Suprapubic skin (tissue), 4 donors: ENCODE results near the gene SNRPF. TPM values are rescaled to one million over a fixed set of nuclear protein-coding genes. Genes with fewer than 3 reads are reported as not detected.

Source experiments
- DNase-seq, 2 donors: peaks; one replicate each; pipeline ENCODE4 v3.0.0-alpha.2; 2019; ENCODE audit warnings: low spot score in 2 of 2
- H3K27ac ChIP-seq: fragments of 200-600 bp; sonication (generic); one replicate; pipeline ENCODE4 v1.5.1; 2019
- H3K27me3 ChIP-seq: fragments of 200-600 bp; sonication (generic); one replicate; pipeline ENCODE4 v1.5.1; 2019
- H3K36me3 ChIP-seq: fragments of 200-600 bp; sonication (generic); one replicate; pipeline ENCODE4 v1.5.1; 2019
- H3K4me1 ChIP-seq: fragments of 200-600 bp; sonication (generic); one replicate; pipeline ENCODE4 v1.5.1; 2019
- H3K4me3 ChIP-seq: fragments of 200-600 bp; sonication (generic); one replicate; pipeline ENCODE4 v1.5.1; 2019; ENCODE audit warnings: mild to moderate bottlenecking
- H3K9me3 ChIP-seq: fragments of 200-600 bp; sonication (generic); one replicate; pipeline ENCODE4 v1.5.1; 2019
- CTCF ChIP-seq, 2 donors: fragments of 200-600 bp in 1 of 2; fragments of 450-650 bp in 1 of 2; sonication (generic) in 1 of 2; IDR thresholded peaks; one replicate each; pipeline ENCODE4 v1.5.1; 2016 to 2019; ENCODE audit warnings: antibody characterized with exemption in 2 of 2, mild to moderate bottlenecking in 1 of 2, moderate library complexity in 1 of 2
- EP300 ChIP-seq: sonication (generic); formaldehyde crosslinking; IDR thresholded peaks from one replicate; pipeline ENCODE4 v1.6.1; 2017; ENCODE audit warnings: antibody characterized with exemption
- POLR2A ChIP-seq, 2 donors: fragments of 450-650 bp; IDR thresholded peaks; one replicate each; pipeline ENCODE4 v1.6.1; 2017; ENCODE audit warnings: antibody characterized with exemption in 2 of 2, mild to moderate bottlenecking in 2 of 2, moderate library complexity in 2 of 2
- POLR2AphosphoS5 ChIP-seq, 3 donors: sonication (generic); formaldehyde crosslinking; IDR thresholded peaks; one replicate each; pipeline ENCODE4 v1.6.1; 2017; ENCODE audit warnings: antibody characterized with exemption in 3 of 3
- WGBS: methylation state at CpG from one replicate; pipeline ENCODE4 v1.1.5; 2018; 5-methylcytosine and 5-hydroxymethylcytosine counted together
- total RNA-seq, 4 donors: library from RNA; depleted of rRNA; stranded (reverse); fragments of >200 nt; gene quantifications; one replicate each; pipeline ENCODE4 v1.1.0, GENCODE V29; 2016

SNRPF gene
- total RNA-seq, 4 donors from 2014 or later, result 3.7 to 10.1 (median 7.6) TPM

DNA sequence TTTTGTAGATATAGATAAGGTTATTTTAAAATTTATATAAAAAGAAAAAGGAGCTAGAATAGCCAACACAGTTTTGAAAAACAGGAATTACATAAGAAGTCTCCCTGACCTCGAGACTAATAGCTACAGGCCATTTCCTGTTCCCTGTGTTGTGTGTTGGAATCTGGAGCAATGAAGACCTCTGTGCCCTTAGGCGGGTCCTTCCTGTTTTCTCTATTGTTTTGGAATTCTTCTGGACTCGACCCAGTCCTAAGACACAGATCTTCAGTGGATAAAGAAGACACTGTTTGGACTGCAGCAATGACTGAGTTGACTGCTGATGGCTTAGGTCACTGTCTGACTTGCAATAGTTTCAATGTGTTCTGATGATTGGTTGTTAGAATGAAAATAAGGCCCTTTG, 26.2 kb downstream of the SNRPF start:
- no peak overlapping the region for H3K4me3 ChIP-seq
- no peak for TF ChIP-seq EP300
- TF ChIP-seq POLR2A (IDR thresholded peaks at IDR 0.05), result no peak
- no peak for TF ChIP-seq POLR2AphosphoS5 (IDR thresholded peaks at IDR 0.05)
- no peak for TF ChIP-seq CTCF (IDR thresholded peaks at IDR 0.05)
- no peak for DNase-seq
- no peaks in the 10 kb centered on the region for H3K36me3 ChIP-seq
- no peaks in the 10 kb centered on the region for H3K27me3 ChIP-seq
- H3K4me1 ChIP-seq, result no peaks in the 10 kb centered on the region
- WGBS, result 36% methylated on average over 3 of the region's 3 CpGs
- no peaks in the 10 kb centered on the region for H3K9me3 ChIP-seq
- H3K27ac ChIP-seq, result no peak overlapping the region

DNA sequence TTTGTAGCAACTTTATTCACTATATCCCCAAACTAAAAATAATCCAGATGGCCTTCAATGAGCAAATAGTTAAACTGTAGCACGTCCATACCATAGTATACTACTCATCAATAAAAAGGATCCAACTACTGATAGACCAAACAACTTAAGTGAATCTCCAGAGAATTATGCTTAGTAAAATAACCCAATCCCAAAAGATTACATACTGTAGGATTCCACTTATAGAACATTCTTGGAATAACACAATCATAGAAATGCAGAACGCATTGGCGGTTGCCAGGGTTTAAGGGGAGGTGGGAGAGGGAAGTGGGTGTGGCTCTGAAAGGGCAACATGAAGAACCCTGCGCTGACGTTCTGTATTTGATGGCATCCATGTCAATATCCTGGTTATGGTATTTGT, 28.6 kb downstream of the SNRPF start:
- TF ChIP-seq CTCF (IDR thresholded peaks at IDR 0.05) (no peak), POLR2A (IDR thresholded peaks at IDR 0.05) (no peak), EP300 (no peak), POLR2AphosphoS5 (IDR thresholded peaks at IDR 0.05) (no peak)
- H3K4me1 ChIP-seq, result no peaks in the 10 kb centered on the region
- no peaks in the 10 kb centered on the region for H3K36me3 ChIP-seq
- H3K27me3 ChIP-seq, result no peaks in the 10 kb centered on the region
- no peak for DNase-seq
- no peak overlapping the region for H3K27ac ChIP-seq
- H3K4me3 ChIP-seq, result no peak overlapping the region
- 79% methylated on average over 5 of the region's 5 CpGs for WGBS
- no peaks in the 10 kb centered on the region for H3K9me3 ChIP-seq

DNA sequence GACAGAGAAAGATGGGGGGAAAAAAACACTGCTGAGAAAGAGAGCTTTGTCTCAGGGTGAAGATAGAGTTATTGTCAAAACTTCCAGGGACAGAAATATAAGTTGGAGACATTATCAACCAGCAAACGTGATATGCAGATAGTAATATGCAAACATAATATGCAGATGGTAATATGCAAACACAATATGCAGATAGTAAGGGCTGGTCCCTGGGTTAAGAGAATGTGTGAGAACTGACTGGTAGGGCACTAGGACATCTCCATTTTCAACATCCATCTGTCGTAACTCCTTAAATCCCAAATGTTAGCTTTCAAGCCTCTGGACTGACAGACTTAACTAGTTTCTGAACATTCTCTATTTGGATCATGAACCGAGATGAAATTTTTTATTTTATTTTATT, 32.2 kb downstream of the SNRPF start:
- Histone ChIP-seq H3K36me3 (no peaks in the 10 kb centered on the region), H3K9me3 (no peaks in the 10 kb centered on the region), H3K27ac (no peak overlapping the region), H3K4me1 (no peaks in the 10 kb centered on the region), H3K4me3 (no peak overlapping the region), H3K27me3 (no peaks in the 10 kb centered on the region)
- TF ChIP-seq EP300 (no peak), POLR2A (IDR thresholded peaks at IDR 0.05) (no peak), CTCF (IDR thresholded peaks at IDR 0.05) (no peak), POLR2AphosphoS5 (IDR thresholded peaks at IDR 0.05) (no peak)
- WGBS, result 70% methylated on average over 3 of the region's 3 CpGs
- DNase-seq, result no peak

- no peak for TF ChIP-seq CTCF (IDR thresholded peaks at IDR 0.05)
- no peak for TF ChIP-seq EP300
- no peak for TF ChIP-seq POLR2AphosphoS5 (IDR thresholded peaks at IDR 0.05)
- Histone ChIP-seq H3K4me3 (no peak overlapping the region), H3K4me1 (no peaks in the 10 kb centered on the region), H3K27me3 (peaks cover 3% of the 10 kb centered on the region), H3K9me3 (no peaks in the 10 kb centered on the region), H3K27ac (no peak overlapping the region), H3K36me3 (no peaks in the 10 kb centered on the region)
- 91% methylated on average over 4 of the region's 4 CpGs for WGBS
- DNase-seq, result no peak
These were observed 38.1 kb downstream of the SNRPF start for GRCh38 chr12:95896846-95897245.

DNA sequence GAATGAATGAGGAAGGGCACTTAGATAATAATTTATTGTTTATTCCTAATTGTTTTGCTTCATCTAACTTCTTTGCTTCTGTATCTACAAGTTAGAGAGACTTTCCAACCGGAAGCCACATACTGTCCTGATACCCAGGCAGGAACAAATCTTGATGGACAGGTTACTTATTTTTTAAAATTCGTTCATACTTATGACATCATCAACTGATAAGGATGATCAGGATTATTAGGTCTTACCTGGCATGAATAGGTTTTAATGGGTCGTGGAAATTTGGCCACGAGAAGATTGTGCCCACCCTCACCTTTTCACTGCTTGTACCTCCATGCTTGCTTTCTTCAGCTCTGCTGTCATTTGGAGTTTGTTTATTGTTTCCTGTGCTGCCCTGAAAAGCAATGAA, 39.3 kb downstream of the SNRPF start:
- Histone ChIP-seq H3K4me1 (no peaks in the 10 kb centered on the region), H3K27ac (no peak overlapping the region), H3K9me3 (no peaks in the 10 kb centered on the region), H3K4me3 (no peak overlapping the region), H3K36me3 (no peaks in the 10 kb centered on the region), H3K27me3 (peaks cover 3% of the 10 kb centered on the region)
- WGBS, result 70% methylated on average over 4 of the region's 4 CpGs
- DNase-seq, result no peak
- TF ChIP-seq POLR2A (IDR thresholded peaks at IDR 0.05) (no peak), EP300 (no peak), POLR2AphosphoS5 (IDR thresholded peaks at IDR 0.05) (no peak), CTCF (IDR thresholded peaks at IDR 0.05) (no peak)
